ENCODE measurements around the gene CADPS.

Gene CADPS

GRCh38 chr3:62625268-62625667, 249.9 kb downstream of the CADPS start:
- no peak for DNase-seq

GRCh38 chr3:62624185-62624584, 251.0 kb downstream of the CADPS start:
- DNase-seq = no peak

GRCh38 chr3:62622553-62623174, 252.6 kb downstream of the CADPS start:
- no peak for DNase-seq

- no peak for DNase-seq
Measured at GRCh38 chr3:62621925-62622324, 253.3 kb downstream of the CADPS start.

- DNase-seq = no peak
Measured at GRCh38 chr3:62621176-62621575, 254.0 kb downstream of the CADPS start.

GRCh38 chr3:62615258-62615849, 259.9 kb downstream of the CADPS start:
- no peak for DNase-seq

- no peak for DNase-seq
Measured at GRCh38 chr3:62614527-62614926, 260.7 kb downstream of the CADPS start.

GRCh38 chr3:62611541-62612240, 263.5 kb downstream of the CADPS start:
- DNase-seq = no peak

GRCh38 chr3:62607287-62608029, 267.8 kb downstream of the CADPS start:
- DNase-seq = no peak

GRCh38 chr3:62605413-62606068, 269.7 kb downstream of the CADPS start:
- DNase-seq = no peak

GRCh38 chr3:62604751-62605351, 270.4 kb downstream of the CADPS start:
- no peak for DNase-seq

GRCh38 chr3:62604298-62604697, 270.9 kb downstream of the CADPS start:
- no peak for DNase-seq

- DNase-seq = no peak
Measured at GRCh38 chr3:62602987-62603386, 272.2 kb downstream of the CADPS start.

GRCh38 chr3:62602129-62602770, 273.0 kb downstream of the CADPS start:
- DNase-seq = no peak

GRCh38 chr3:62601238-62602070, 273.8 kb downstream of the CADPS start:
- no peak for DNase-seq

- no peak for DNase-seq
Measured at GRCh38 chr3:62600033-62600432, 275.2 kb downstream of the CADPS start.

GRCh38 chr3:62597491-62597890, 277.7 kb downstream of the CADPS start:
- no peak for DNase-seq

- no peak for DNase-seq
Measured at GRCh38 chr3:62592408-62592807, 282.8 kb downstream of the CADPS start.

GRCh38 chr3:62589078-62589477, 286.1 kb downstream of the CADPS start:
- DNase-seq = no peak

- DNase-seq = no peak
Measured at GRCh38 chr3:62587579-62588031, 287.6 kb downstream of the CADPS start.

GRCh38 chr3:62587169-62587568, 288.0 kb downstream of the CADPS start:
- DNase-seq = no peak

All from stimulated activated CD4-positive, alpha-beta T cell treated with anti-CD3 and anti-CD28 coated beads, Interleukin-4, amount 100 ng/mL, for 4 hours (primary cell).